Endothelial cell of umbilical vein (primary cell): ENCODE measurements around the gene SVIP.

Source experiments
- MAX ChIP-seq: IDR thresholded peaks from 2 replicates; pipeline ENCODE4 v1.6.1; 2011; ENCODE audit not compliant: insufficient read depth, insufficient read length
- POLR2AphosphoS5 ChIP-seq: IDR thresholded peaks from 2 replicates; pipeline ENCODE4 v1.6.1; 2012; ENCODE audit warnings: low read depth, mild to moderate bottlenecking, control low read depth, low read length, moderate library complexity; ENCODE audit not compliant: insufficient read depth

- TF ChIP-seq MAX (no peak), POLR2AphosphoS5 (no peak)
Observed at GRCh38 chr11:22787551-22788162, 41.9 kb downstream of the SVIP start.
